Measurements from ENCODE around the gene STK26. TPM values are rescaled to one million over a fixed set of nuclear protein-coding genes. Genes with fewer than 3 reads are reported as not detected.
A peak's percentile ranks its signal among the peaks of the same experiment; 100 is the strongest.

Gene STK26
- total RNA-seq, 1 donor from 2014 or later, result 17.9 TPM

- H3K4me1 Mint-ChIP-seq (ENCODE audit: low read depth), result peaks cover 23% of the 10 kb centered on the region
- H3K9me3 Mint-ChIP-seq (ENCODE audit: low read depth), result no peaks in the 10 kb centered on the region
- H3K27me3 Mint-ChIP-seq (ENCODE audit: low read depth), result no peaks in the 10 kb centered on the region
- H3K36me3 Mint-ChIP-seq (ENCODE audit: low read depth), result no peaks in the 10 kb centered on the region
- TF ChIP-seq, protein P1, sequence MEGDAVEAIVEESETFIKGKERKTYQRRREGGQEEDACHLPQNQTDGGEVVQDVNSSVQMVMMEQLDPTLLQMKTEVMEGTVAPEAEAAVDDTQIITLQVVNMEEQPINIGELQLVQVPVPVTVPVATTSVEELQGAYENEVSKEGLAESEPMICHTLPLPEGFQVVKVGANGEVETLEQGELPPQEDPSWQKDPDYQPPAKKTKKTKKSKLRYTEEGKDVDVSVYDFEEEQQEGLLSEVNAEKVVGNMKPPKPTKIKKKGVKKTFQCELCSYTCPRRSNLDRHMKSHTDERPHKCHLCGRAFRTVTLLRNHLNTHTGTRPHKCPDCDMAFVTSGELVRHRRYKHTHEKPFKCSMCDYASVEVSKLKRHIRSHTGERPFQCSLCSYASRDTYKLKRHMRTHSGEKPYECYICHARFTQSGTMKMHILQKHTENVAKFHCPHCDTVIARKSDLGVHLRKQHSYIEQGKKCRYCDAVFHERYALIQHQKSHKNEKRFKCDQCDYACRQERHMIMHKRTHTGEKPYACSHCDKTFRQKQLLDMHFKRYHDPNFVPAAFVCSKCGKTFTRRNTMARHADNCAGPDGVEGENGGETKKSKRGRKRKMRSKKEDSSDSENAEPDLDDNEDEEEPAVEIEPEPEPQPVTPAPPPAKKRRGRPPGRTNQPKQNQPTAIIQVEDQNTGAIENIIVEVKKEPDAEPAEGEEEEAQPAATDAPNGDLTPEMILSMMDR (IDR thresholded peaks at IDR 0.05), result no peak
- DNase-seq (ENCODE audit: low spot score), result no peak
- H3K27ac Mint-ChIP-seq (ENCODE audit: unreplicated experiment), result no peak overlapping the region
- peak overlapping the region; percentile 59 for H3K4me3 Mint-ChIP-seq (ENCODE audit: unreplicated experiment)
Observed at GRCh38 chrX:132025041-132025440, 1.9 kb downstream of the STK26 start.

GRCh38 chrX:132030264-132030663 is 7.2 kb downstream of the STK26 start:
- H3K27ac Mint-ChIP-seq (ENCODE audit: unreplicated experiment), result no peak overlapping the region

GRCh38 chrX:132031867-132032266 is 8.8 kb downstream of the STK26 start:
- Mint-ChIP-seq H3K27ac (ENCODE audit: unreplicated experiment) (no peak overlapping the region), H3K4me1 (ENCODE audit: low read depth) (peaks cover 4% of the 10 kb centered on the region), H3K4me3 (ENCODE audit: unreplicated experiment) (no peak overlapping the region), H3K36me3 (ENCODE audit: low read depth) (no peaks in the 10 kb centered on the region), H3K9me3 (ENCODE audit: low read depth) (no peaks in the 10 kb centered on the region), H3K27me3 (ENCODE audit: low read depth) (no peaks in the 10 kb centered on the region)
- no peak for DNase-seq (ENCODE audit: low spot score)
- TF ChIP-seq, protein P1 (IDR thresholded peaks at IDR 0.05), result no peak

More at GRCh38 chrX:132030264-132030663, 7.2 kb downstream of the STK26 start:
- Mint-ChIP-seq H3K4me3 (ENCODE audit: unreplicated experiment) (no peak overlapping the region), H3K4me1 (ENCODE audit: low read depth) (peaks cover 6% of the 10 kb centered on the region), H3K27me3 (ENCODE audit: low read depth) (no peaks in the 10 kb centered on the region), H3K36me3 (ENCODE audit: low read depth) (no peaks in the 10 kb centered on the region), H3K9me3 (ENCODE audit: low read depth) (no peaks in the 10 kb centered on the region)
- TF ChIP-seq, protein P1 (IDR thresholded peaks at IDR 0.05), result no peak
- DNase-seq (ENCODE audit: low spot score), result no peak

DNA sequence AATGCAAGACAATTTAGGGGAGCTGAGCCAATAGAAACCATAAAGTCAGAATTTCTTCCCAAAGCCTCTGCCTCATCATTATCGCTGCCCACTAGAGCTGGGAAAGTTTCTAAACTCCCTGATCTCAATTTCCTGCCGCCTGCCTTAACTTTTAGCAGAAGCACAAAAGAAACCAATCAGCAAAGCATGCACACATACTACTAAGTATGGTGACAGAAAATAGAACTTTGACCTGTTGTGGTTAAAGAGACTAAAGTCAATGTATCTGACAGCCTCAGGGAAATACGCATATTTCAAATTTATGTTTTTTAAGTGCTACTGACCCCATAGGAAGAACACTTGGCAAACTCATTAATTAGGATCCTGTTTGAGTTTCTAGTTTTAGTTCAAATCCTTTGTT is 10.1 kb downstream of the STK26 start:
- Mint-ChIP-seq H3K36me3 (ENCODE audit: low read depth) (no peaks in the 10 kb centered on the region), H3K27ac (ENCODE audit: unreplicated experiment) (no peak overlapping the region), H3K9me3 (ENCODE audit: low read depth) (no peaks in the 10 kb centered on the region), H3K27me3 (ENCODE audit: low read depth) (no peaks in the 10 kb centered on the region), H3K4me1 (ENCODE audit: low read depth) (peaks cover 7% of the 10 kb centered on the region), H3K4me3 (ENCODE audit: unreplicated experiment) (no peak overlapping the region)
- TF ChIP-seq, protein P1 (IDR thresholded peaks at IDR 0.05), result no peak
- DNase-seq (ENCODE audit: low spot score), result no peak

GRCh38 chrX:132034648-132035047 is 11.5 kb downstream of the STK26 start:
- Mint-ChIP-seq H3K9me3 (ENCODE audit: low read depth) (no peaks in the 10 kb centered on the region), H3K4me1 (ENCODE audit: low read depth) (peaks cover 12% of the 10 kb centered on the region), H3K36me3 (ENCODE audit: low read depth) (no peaks in the 10 kb centered on the region), H3K27ac (ENCODE audit: unreplicated experiment) (no peak overlapping the region), H3K27me3 (ENCODE audit: low read depth) (no peaks in the 10 kb centered on the region), H3K4me3 (ENCODE audit: unreplicated experiment) (no peak overlapping the region)
- no peak for DNase-seq (ENCODE audit: low spot score)
- TF ChIP-seq, protein P1 (IDR thresholded peaks at IDR 0.05), result no peak
